Parathyroid adenoma (tissue), 2 donors: ENCODE data around the gene TADA2A.

Experiments
- H2AFZ ChIP-seq: fragments of 300-600 bp; sonication (generic); one replicate; pipeline ENCODE4 v1.7.0; 2017; ENCODE audit warnings: antibody characterized with exemption, mild to moderate bottlenecking
- H3K27ac ChIP-seq: fragments of 300-600 bp; sonication (generic); one replicate; pipeline ENCODE4 v1.7.0; 2017
- H3K27me3 ChIP-seq: fragments of 300-600 bp; sonication (generic); one replicate; pipeline ENCODE4 v1.7.0; 2017; ENCODE audit warnings: low read length; ENCODE audit not compliant: control insufficient read depth, insufficient read depth
- H3K36me3 ChIP-seq: fragments of 300-600 bp; sonication (generic); one replicate; pipeline ENCODE4 v1.7.0; 2017; ENCODE audit warnings: low read length; ENCODE audit not compliant: control insufficient read depth, insufficient read depth
- H3K4me1 ChIP-seq: fragments of 300-600 bp; sonication (generic); one replicate; pipeline ENCODE4 v1.7.0; 2017; ENCODE audit warnings: control low read depth
- H3K4me2 ChIP-seq: fragments of 300-600 bp; sonication (generic); one replicate; pipeline ENCODE4 v1.7.0; 2017; ENCODE audit warnings: low read length
- H3K4me3 ChIP-seq: fragments of 300-600 bp; sonication (generic); one replicate; pipeline ENCODE4 v1.7.0; 2017; ENCODE audit warnings: low read depth, low read length
- H3K79me2 ChIP-seq: fragments of 300-600 bp; sonication (generic); one replicate; pipeline ENCODE4 v1.7.0; 2017; ENCODE audit warnings: control low read depth
- H3K9ac ChIP-seq: fragments of 300-600 bp; sonication (generic); one replicate; pipeline ENCODE4 v1.7.0; 2017; ENCODE audit warnings: mild to moderate bottlenecking
- H3K9me3 ChIP-seq: fragments of 300-600 bp; sonication (generic); one replicate; pipeline ENCODE4 v1.7.0; 2017; ENCODE audit warnings: low read length; ENCODE audit not compliant: control insufficient read depth
- CTCF ChIP-seq: fragments of 300-600 bp; sonication (generic); IDR thresholded peaks from one replicate; pipeline ENCODE4 v1.7.0; 2017; ENCODE audit warnings: antibody characterized with exemption, mild to moderate bottlenecking
- donor health status: primary hyperparathyroidism.

TADA2A gene

GRCh38 chr17:37375706-37376105 lies 31.0 kb upstream of the TADA2A start, which contains the start of gene C17orf78:
C17orf78 (plus strand) TSS chr17:37375985; CDS start chr17:37376093, 108 bp downstream.
- Histone ChIP-seq H3K9me3 (no peaks in the 10 kb centered on the region), H3K4me3 (no peak within 1 kb of the TSS), H2AFZ (no peak within 1 kb of the TSS), H3K36me3 (no peaks in the 10 kb centered on the region), H3K27me3 (no peaks in the 10 kb centered on the region), H3K4me1 (no peaks in the 10 kb centered on the region), H3K27ac (no peak within 1 kb of the TSS), H3K9ac (no peak within 1 kb of the TSS), H3K4me2 (no peak within 1 kb of the TSS), H3K79me2 (peaks cover 2% of the 10 kb centered on the region)
- TF ChIP-seq CTCF, result no peak

GRCh38 chr17:37382056-37382455 lies 24.6 kb upstream of the TADA2A start:
- Histone ChIP-seq H3K79me2 (no peaks in the 10 kb centered on the region), H3K27me3 (no peaks in the 10 kb centered on the region), H3K36me3 (no peaks in the 10 kb centered on the region), H3K9ac (no peak overlapping the region), H3K4me1 (no peaks in the 10 kb centered on the region), H3K9me3 (no peaks in the 10 kb centered on the region), H2AFZ (no peak overlapping the region), H3K4me2 (no peak overlapping the region), H3K4me3 (no peak overlapping the region), H3K27ac (no peak overlapping the region)
- TF ChIP-seq CTCF, result no peak

GRCh38 chr17:37384560-37385149 lies 22.0 kb upstream of the TADA2A start:
- Histone ChIP-seq H3K27ac (no peak overlapping the region), H3K36me3 (no peaks in the 10 kb centered on the region), H3K79me2 (no peaks in the 10 kb centered on the region), H3K27me3 (no peaks in the 10 kb centered on the region), H3K4me1 (no peaks in the 10 kb centered on the region), H3K9me3 (no peaks in the 10 kb centered on the region), H3K9ac (no peak overlapping the region), H2AFZ (no peak overlapping the region), H3K4me3 (no peak overlapping the region), H3K4me2 (no peak overlapping the region)
- no peak for TF ChIP-seq CTCF

- Histone ChIP-seq H3K4me3 (no peak overlapping the region), H3K79me2 (no peaks in the 10 kb centered on the region), H3K4me1 (no peaks in the 10 kb centered on the region), H3K27me3 (no peaks in the 10 kb centered on the region), H2AFZ (no peak overlapping the region), H3K36me3 (no peaks in the 10 kb centered on the region), H3K4me2 (no peak overlapping the region), H3K9ac (no peak overlapping the region), H3K9me3 (no peaks in the 10 kb centered on the region), H3K27ac (no peak overlapping the region)
- no peak for TF ChIP-seq CTCF
These were observed 21.2 kb upstream of the TADA2A start for GRCh38 chr17:37385474-37385990.

- H3K9me3 ChIP-seq, result no peaks in the 10 kb centered on the region
- H3K27ac ChIP-seq, result no peak overlapping the region
- H3K27me3 ChIP-seq, result no peaks in the 10 kb centered on the region
- no peaks in the 10 kb centered on the region for H3K4me1 ChIP-seq
- no peak overlapping the region for H3K9ac ChIP-seq
- H3K4me3 ChIP-seq, result no peak overlapping the region
- no peaks in the 10 kb centered on the region for H3K79me2 ChIP-seq
- no peak for TF ChIP-seq CTCF
- H2AFZ ChIP-seq, result no peak overlapping the region
- H3K4me2 ChIP-seq, result no peak overlapping the region
- no peaks in the 10 kb centered on the region for H3K36me3 ChIP-seq
These were observed 20.2 kb upstream of the TADA2A start for GRCh38 chr17:37386462-37386861.
